K562 (cell line): Measurements from ENCODE around the gene SS18L1. TPM values are rescaled to one million over a fixed set of nuclear protein-coding genes. Genes with fewer than 3 reads are reported as not detected.
A peak's percentile ranks its signal among the peaks of the same experiment; 100 is the strongest.

ENCODE experiments used
- ATAC-seq: fragments of 200-7000 bp; cut with Tn5 transposase; 3 replicates; pipeline ENCODE4 v1.9.1; 2020; ENCODE audit warnings: moderate library complexity
- BruUV-seq: library from RNA; stranded (reverse); fragments of 400-500 nt; replicated peaks from 2 replicates; lab custom pipeline; 2021; lab: Mats Ljungman, UMichigan
- CTCF ChIA-PET: fragments of 300-600 bp; formaldehyde crosslinking; extraction: SDS; loops from one replicate; lab custom pipeline; 2021; ENCODE audit warnings: low intra/inter-chr PET ratio; lab: Yijun Ruan, JAX
- POLR2A ChIA-PET: fragments of 300-600, 350-650 bp; sonication (Branson Sonifier 250); formaldehyde crosslinking; extraction: SDS; loops from one replicate; lab custom pipeline; 2021; ENCODE audit warnings: antibody characterized with exemption, inconsistent platforms; lab: Yijun Ruan, JAX
- DNase-seq, 4 experiments: peaks; one replicate each; pipeline versions ENCODE4 v3.0.0 to v3.0.0-alpha.2; 2011 to 2018; ENCODE audit warnings: low spot score in 3 of 4, mixed read lengths in 3 of 4; ENCODE audit errors: extremely low read depth in 1 of 4
- FAIRE-seq: peaks from 2 replicates; lab custom pipeline; 2011; peaks lifted over from hg19 to GRCh38; lab: Jason Lieb, UNC
- H2AFZ ChIP-seq: 2 replicates; pipeline ENCODE4 v1.6.0; 2011; ENCODE audit warnings: low read depth, low read length, control low read depth, inconsistent platforms
- H3K27ac ChIP-seq: fragments of 200-600 bp; 3 replicates; pipeline ENCODE4 v1.8.0; 2011; ENCODE audit warnings: low read depth, mild to moderate bottlenecking, control low read depth, inconsistent platforms, low read length, moderate library complexity, mixed read lengths; ENCODE audit errors: extremely low read depth
- H3K27me3 ChIP-seq, 2 experiments: fragments of 300-600 bp in 1 of 2; 2 replicates in 1 of 2; 3 replicates in 1 of 2; pipeline versions ENCODE4 v1.6.0 to v1.8.0; 2011; ENCODE audit warnings: inconsistent platforms in 2 of 2, low read length in 2 of 2, mild to moderate bottlenecking in 1 of 2, mixed read lengths in 1 of 2, moderate library complexity in 1 of 2; ENCODE audit not compliant: control insufficient read depth in 2 of 2, insufficient read depth in 2 of 2
- H3K36me3 ChIP-seq: fragments of 300-600 bp; 3 replicates; pipeline ENCODE4 v1.8.0; 2011; ENCODE audit warnings: mild to moderate bottlenecking, low read length, inconsistent platforms; ENCODE audit not compliant: control insufficient read depth, insufficient read depth
- H3K4me1 ChIP-seq, 2 experiments: fragments of 200-600 bp in 1 of 2; replicated peaks in 1 of 2; 2 replicates in 1 of 2; 3 replicates in 1 of 2; pipeline versions ENCODE4 v1.5.1 to v1.8.0; 2011; ENCODE audit warnings: inconsistent platforms in 2 of 2, low read length in 2 of 2, mild to moderate bottlenecking in 1 of 2, mixed read lengths in 1 of 2, moderate library complexity in 1 of 2; ENCODE audit not compliant: control insufficient read depth in 2 of 2, insufficient read depth in 2 of 2
- H3K4me2 ChIP-seq: 2 replicates; pipeline ENCODE4 v1.6.1; 2011; ENCODE audit warnings: low read length, control low read depth, inconsistent platforms, mixed read lengths; ENCODE audit not compliant: insufficient read depth
- H3K4me3 ChIP-seq: fragments of 200-600 bp; sonication (generic), shearing (Covaris generic); 2 replicates; pipeline ENCODE4 v1.5.1; 2016; ENCODE audit warnings: control low read depth, inconsistent platforms
- H3K79me2 ChIP-seq: fragments of 200-600 bp; 3 replicates; pipeline ENCODE4 v1.8.0; 2011; ENCODE audit warnings: low read length, inconsistent platforms; ENCODE audit not compliant: control insufficient read depth, insufficient read depth
- H3K9ac ChIP-seq, 2 experiments: 2 replicates each; pipeline versions ENCODE4 v1.6.0 to v1.6.1; 2011; ENCODE audit warnings: low read depth in 2 of 2, low read length in 2 of 2, control low read depth in 1 of 2, inconsistent platforms in 1 of 2, mild to moderate bottlenecking in 1 of 2, mixed read lengths in 1 of 2; ENCODE audit not compliant: insufficient read depth in 1 of 2
- H3K9me1 ChIP-seq: one replicate; pipeline ENCODE4 v1.6.0; 2011; ENCODE audit warnings: inconsistent platforms, mild to moderate bottlenecking, low read length, moderate library complexity; ENCODE audit not compliant: control insufficient read depth, insufficient read depth
- H3K9me3 ChIP-seq: replicated peaks from 2 replicates; pipeline ENCODE4 v1.5.1; 2011; ENCODE audit warnings: low read depth, low read length, inconsistent platforms; ENCODE audit not compliant: control insufficient read depth, insufficient read depth
- H4K20me1 ChIP-seq: replicated peaks from 2 replicates; pipeline ENCODE4 v1.6.1; 2011; ENCODE audit warnings: low read length, inconsistent platforms, mixed read lengths; ENCODE audit not compliant: control insufficient read depth, insufficient read depth
- CREB3L1 ChIP-seq: fragments of 450-650 bp; IDR thresholded peaks from 2 replicates; pipeline ENCODE4 v1.6.1; 2014; ENCODE audit warnings: low read depth, mild to moderate bottlenecking, moderate library complexity, borderline replicate concordance
- ETV5 ChIP-seq: sonication (generic); formaldehyde crosslinking; IDR thresholded peaks from 2 replicates; pipeline ENCODE4 v1.4.0; 2020; ENCODE audit warnings: low read depth, mild to moderate bottlenecking, missing genetic modification reagents
- NR2F6 ChIP-seq: fragments of 450-650 bp; formaldehyde crosslinking; IDR thresholded peaks from 2 replicates; pipeline ENCODE4 v1.4.0; 2020; ENCODE audit warnings: mild to moderate bottlenecking
- RFX1 ChIP-seq: fragments of 450-650 bp; IDR thresholded peaks from 2 replicates; pipeline ENCODE4 v1.6.1; 2016; ENCODE audit warnings: mild to moderate bottlenecking, moderate library complexity
- ZKSCAN3 ChIP-seq: fragments of 250-450 bp; sonication (Bioruptor Pico); IDR thresholded peaks from 2 replicates; pipeline ENCODE4 v1.4.0; 2020
- ZSCAN29 ChIP-seq: fragments of 450-650 bp; IDR thresholded peaks from 2 replicates; pipeline ENCODE4 v1.6.1; 2017
- ZSCAN32 ChIP-seq: fragments of 450-650 bp; formaldehyde crosslinking; IDR thresholded peaks from 2 replicates; pipeline ENCODE4 v1.4.0; 2020; ENCODE audit warnings: mild to moderate bottlenecking, moderate library complexity
- WGBS: fragments of 100-300 bp; shearing (Covaris generic); methylation state at CpG from one replicate; pipeline ENCODE4 v1.1.6; 2016; ENCODE audit warnings: low coverage, mixed read lengths; ENCODE audit not compliant: insufficient coverage; ENCODE audit errors: missing lambda C conversion rate; 5-methylcytosine and 5-hydroxymethylcytosine counted together
- in situ Hi-C: fragments of 300-500 bp; cut with MboI; formaldehyde crosslinking; loops from 4 replicates; pipeline ENCODE4 v1.15.0; 2018; ENCODE audit warnings: inconsistent platforms, mixed read lengths
- intact Hi-C: fragments of 100-400 bp; cut with micrococcal nuclease; formaldehyde crosslinking; loops from 2 replicates; pipeline ENCODE4 v1.14.2; 2022
- polyA plus RNA-seq, 8 experiments: library from polyadenylated mRNA; depleted of rRNA in 4 of 8; stranded (reverse) in 5 of 8; unstranded in 3 of 8; fragments of >200 nt; fragmentation: Nextera tagmentation in 2 of 8; fragmentation: Illumina TruSeq in 1 of 8; extraction: Ambion mirVana in 2 of 8; extraction: Trizol in 1 of 8; gene quantifications; 2 replicates each; pipeline versions ENCODE4 v1.2.1 to v1.2.3, GENCODE V29; 2011 to 2014; ENCODE audit warnings: inconsistent platforms in 1 of 8, missing spikeins in 1 of 8
- total RNA-seq, 7 experiments: library from RNA; depleted of rRNA in 6 of 7; stranded (reverse); fragments of >200 nt in 6 of 7; fragmentation: Illumina TruSeq in 2 of 7; extraction: Trizol in 2 of 7; gene quantifications; 2 replicates each; pipeline versions ENCODE4 v1.2.1 to v1.2.3, GENCODE V29; 2011 to 2021; ENCODE audit warnings: low replicate concordance in 1 of 7

The SS18L1 gene
- total and polyA plus RNA-seq, 9 of the 15 experiments (the other 6 are each of a cell fraction or from before 2014, with no cell fraction given) = 2.7 to 28.3 (median 15.1) TPM

- Histone ChIP-seq H4K20me1 (no peaks in the 10 kb centered on the region), H3K9me3 (no peaks in the 10 kb centered on the region; the same call in none of the 2 replicates), H3K27me3 (peaks cover 19 to 54% of the 10 kb centered on the region in 2 experiments), H3K4me2 (no peak overlapping the region), H3K4me3 (no peak overlapping the region), H2AFZ (no peak overlapping the region), H3K36me3 (no peaks in the 10 kb centered on the region), H3K79me2 (peaks cover under 1% of the 10 kb centered on the region; the same call in 1 of the 3 replicates), H3K4me1 (peaks cover 4 to 40% of the 10 kb centered on the region in 2 experiments; a peak in 4 of 5 replicates), H3K9ac (peak overlapping the region in 1 of 2 experiments; percentile 13; a peak in 1 of 4 replicates), H3K27ac (no peak overlapping the region), H3K9me1 (no peaks in the 10 kb centered on the region)
- ChIA-PET POLR2A (no interaction called here), CTCF (no interaction called here)
- FAIRE-seq = no peak
- DNase-seq = no peak
- BruUV-seq = no TSS peak
- in situ Hi-C loops (no loop called here), intact Hi-C loops (no loop called here)
- TF ChIP-seq RFX1 = peak; percentile 89
- no peak for TF ChIP-seq ZSCAN29
- TF ChIP-seq NR2F6 = no peak
- no peak for TF ChIP-seq ETV5 (CRISPR knock-in tag)
- no peak for TF ChIP-seq ZSCAN32
- no peak for TF ChIP-seq CREB3L1
- no peak for TF ChIP-seq ZKSCAN3 (CRISPR knock-in tag)
- WGBS = 12% methylated on average over 9 of the region's 9 CpGs
- no peak for ATAC-seq
These were observed 26.3 kb upstream of the SS18L1 start for GRCh38 chr20:62117362-62117646.
